SH-SY5Y (cell line): ENCODE measurements around the gene OGFRL1.

Experiments used
- GATA2 ChIP-seq: IDR thresholded peaks from 2 replicates; pipeline ENCODE4 v1.6.1; 2011; ENCODE audit warnings: mild to moderate bottlenecking, low read depth, low read length
- GATA3 ChIP-seq: IDR thresholded peaks from 2 replicates; pipeline ENCODE4 v1.6.1; 2011; ENCODE audit warnings: low read depth, mild to moderate bottlenecking, low read length, moderate library complexity

DNA sequence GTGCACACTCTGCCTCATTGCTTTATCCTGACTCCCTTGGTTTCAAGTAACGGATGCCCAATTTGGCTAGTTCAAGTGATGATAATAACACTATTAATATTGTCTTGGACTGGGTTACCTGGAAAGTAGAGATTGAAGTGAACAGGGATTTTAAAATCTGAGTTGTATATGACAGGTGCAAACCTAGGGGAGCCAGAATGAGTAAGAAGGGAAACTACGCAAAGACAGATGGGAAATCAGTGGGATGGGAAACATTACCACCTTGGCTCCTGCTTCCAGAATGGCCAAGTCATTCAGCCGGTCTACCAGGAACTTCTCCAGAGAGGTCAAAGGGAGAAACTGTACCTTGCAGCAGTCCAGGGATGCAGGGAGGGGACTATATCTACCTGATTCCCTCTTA lies 41.9 kb downstream of the OGFRL1 start:
- no peak for TF ChIP-seq GATA2
- no peak for TF ChIP-seq GATA3
